ENCODE measurements around the gene SFXN5.
"Not testable (repeated sequence)": the region's sequence is repeated elsewhere in the genome, so short reads cannot be mapped to it uniquely, and the experiment has no call there.

- TF ChIP-seq NFE2L2 (conservative IDR thresholded peaks at IDR 0.05; ENCODE audit: low read length); CTCF (IDR thresholded peaks at IDR 0.05): not testable (repeated sequence)
These were observed 48.2 kb upstream of the SFXN5 start for GRCh38 chr2:73119611-73120239.
